Fibroblast of skin of back (primary cell): ENCODE results near the gene PACS1.

Experiments
- DNase-seq: peaks from one replicate; pipeline ENCODE4 v3.0.0-alpha.2; 2013

PACS1 gene

DNA sequence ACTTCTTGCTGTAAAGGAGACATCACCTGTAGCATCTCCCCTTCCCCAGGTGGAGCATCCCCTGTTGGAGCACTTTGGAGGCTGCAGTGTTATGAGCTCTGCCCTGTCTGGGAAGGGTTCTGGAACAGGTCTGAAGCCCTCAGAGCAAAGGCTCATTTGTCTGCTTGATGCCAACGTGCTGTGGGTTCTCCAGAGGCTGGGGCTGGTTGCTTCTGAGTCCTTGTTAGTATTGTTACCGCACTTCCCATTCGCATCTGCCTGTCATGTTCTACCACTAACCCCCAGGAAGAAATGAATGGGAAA lies 73.1 kb downstream of the PACS1 start:
- DNase-seq: no peak

GRCh38 chr11:66143996-66144678 lies 74.1 kb downstream of the PACS1 start:
- no peak for DNase-seq

DNA sequence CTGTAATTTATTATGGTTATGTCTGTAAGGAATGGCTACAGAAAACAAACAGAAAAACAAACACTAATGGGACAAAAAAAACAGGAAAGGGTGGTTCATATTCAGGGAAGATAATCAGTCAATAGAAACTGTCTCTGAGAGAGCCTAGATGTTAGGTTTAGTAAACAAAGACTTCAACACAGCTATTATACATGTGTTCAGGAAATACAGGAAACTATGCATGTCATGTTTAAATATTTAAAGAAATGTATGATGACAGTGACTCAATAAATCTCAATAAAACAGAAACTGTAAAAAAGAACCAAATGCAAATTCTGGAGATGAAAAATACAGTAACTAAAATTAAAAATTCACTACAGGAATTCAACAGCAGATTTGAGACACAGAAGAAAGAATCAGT lies 76.0 kb downstream of the PACS1 start:
- DNase-seq: no peak

GRCh38 chr11:66146940-66147339 lies 76.9 kb downstream of the PACS1 start:
- no peak for DNase-seq

DNA sequence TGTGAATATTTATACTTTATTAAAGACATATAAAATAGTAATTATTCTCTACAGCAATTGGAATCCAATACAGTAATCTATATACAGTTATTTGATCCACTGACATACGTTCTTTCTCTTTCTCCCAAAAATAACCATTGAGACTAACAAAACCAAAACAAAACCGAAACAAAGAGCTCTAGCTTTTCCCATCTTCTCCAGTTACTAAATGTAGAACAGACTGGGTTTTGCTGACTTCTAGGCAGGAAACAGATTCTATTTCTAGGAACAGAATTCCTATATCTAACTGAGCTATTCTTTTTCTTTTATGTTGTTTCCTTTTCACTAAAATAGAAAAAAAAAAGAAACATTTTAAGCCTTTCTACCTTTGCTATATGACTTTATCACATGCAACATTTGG lies 80.1 kb downstream of the PACS1 start:
- peak; percentile 22 for DNase-seq

DNA sequence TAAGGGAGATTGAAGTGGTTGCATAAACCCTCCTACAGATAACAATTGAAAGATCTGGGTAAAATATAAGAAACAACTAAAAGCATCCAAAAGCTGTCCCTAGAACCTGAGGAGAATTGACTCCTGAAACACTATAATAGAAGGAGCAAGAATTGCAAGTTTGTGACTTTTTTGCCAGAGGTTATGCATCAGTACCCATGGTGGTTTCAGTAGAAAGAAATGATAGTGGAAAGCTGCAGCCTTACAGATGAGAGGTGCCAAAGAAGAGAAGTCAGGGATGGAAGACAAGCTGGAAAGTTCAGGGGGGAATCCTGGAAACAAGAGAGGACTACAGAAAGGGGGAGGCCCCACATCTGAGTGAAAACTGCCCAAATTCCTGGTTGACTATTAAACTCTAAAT lies 80.7 kb downstream of the PACS1 start:
- no peak for DNase-seq

GRCh38 chr11:66151273-66151672 lies 81.2 kb downstream of the PACS1 start:
- DNase-seq: no peak

DNA sequence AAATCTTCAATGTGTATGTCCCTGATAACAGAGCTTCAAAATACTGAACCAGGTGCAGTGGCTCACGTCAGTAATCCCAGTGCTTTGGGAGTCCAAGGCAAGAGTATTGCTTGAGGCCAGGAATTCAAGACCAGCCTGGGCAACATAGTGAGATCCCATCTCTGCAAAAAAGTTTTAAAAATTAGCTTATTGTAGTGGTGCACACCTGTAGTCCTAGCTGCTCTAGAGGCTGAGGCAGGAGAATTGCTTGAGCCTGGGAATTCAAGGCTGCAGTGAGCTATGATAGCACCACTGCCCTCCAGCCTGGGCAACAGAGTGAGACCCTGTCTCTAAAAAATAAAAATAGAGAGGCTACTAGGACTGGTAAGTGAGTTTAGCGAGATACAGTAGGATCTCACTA lies 84.0 kb downstream of the PACS1 start:
- DNase-seq: no peak

DNA sequence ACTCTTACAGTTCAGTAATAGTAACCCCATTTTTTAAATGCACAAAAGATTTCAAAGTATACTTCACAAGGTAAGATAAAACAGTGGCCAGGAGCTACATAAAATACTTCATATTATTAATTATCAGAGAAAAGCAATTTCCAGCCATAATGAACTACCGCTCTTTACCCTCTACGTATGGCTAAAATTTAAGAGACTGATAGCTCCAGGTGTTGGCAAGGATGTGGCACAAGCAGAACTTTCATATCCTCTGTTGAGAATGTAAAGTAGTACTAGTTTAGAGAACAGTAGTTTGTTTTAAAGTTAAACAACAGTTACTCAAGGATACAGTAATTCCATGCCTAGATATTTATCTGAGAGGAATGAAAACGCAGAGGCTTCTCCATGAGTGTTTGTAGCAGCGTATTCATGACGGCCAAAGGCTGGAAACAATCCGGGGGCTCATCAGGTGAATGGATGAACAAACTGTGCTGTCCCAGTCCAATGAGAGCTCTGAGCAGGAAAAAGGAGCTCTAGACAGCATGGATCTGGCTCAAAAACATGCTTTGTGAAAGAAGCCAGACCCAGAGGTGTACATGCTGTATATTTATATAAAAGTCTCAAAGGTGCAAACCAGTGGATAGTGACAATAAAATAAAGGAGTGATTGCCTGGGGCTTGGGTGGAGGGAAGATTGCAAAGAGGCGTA lies 85.5 kb downstream of the PACS1 start:
- DNase-seq: no peak

DNA sequence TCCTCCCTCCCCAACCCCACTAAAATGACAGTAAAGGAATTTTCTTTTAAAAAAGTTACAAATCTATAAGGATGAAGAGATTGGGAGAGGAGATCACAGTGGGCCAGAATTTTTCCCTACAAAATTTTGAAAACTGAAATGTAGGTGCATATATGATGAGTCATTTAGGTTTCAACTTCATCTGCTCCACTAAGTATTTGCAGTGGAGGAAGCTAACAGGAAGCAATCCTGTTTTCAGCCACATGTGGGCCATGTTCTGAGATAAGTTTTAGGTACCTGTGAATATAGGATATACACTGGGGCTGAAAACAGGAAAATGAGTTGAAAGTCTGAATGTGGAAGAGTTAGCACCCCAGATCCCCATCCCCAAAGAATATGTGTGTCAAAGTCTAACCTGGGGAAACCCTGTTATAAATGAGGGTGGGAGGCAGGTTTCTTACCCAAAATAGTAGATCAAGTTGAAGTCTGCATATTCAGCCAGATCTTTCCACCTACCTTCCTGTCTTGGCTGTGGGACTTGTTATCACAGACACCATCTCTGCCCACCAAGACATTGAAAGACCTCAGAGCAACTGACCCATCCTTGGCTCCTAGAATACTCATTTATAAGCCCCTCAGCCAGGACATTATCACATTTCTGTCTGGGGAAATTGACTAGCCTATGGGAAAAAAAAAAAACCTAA lies 87.3 kb downstream of the PACS1 start:
- no peak for DNase-seq

- DNase-seq: no peak
Measured at GRCh38 chr11:66158156-66158555, 88.1 kb downstream of the PACS1 start.

DNA sequence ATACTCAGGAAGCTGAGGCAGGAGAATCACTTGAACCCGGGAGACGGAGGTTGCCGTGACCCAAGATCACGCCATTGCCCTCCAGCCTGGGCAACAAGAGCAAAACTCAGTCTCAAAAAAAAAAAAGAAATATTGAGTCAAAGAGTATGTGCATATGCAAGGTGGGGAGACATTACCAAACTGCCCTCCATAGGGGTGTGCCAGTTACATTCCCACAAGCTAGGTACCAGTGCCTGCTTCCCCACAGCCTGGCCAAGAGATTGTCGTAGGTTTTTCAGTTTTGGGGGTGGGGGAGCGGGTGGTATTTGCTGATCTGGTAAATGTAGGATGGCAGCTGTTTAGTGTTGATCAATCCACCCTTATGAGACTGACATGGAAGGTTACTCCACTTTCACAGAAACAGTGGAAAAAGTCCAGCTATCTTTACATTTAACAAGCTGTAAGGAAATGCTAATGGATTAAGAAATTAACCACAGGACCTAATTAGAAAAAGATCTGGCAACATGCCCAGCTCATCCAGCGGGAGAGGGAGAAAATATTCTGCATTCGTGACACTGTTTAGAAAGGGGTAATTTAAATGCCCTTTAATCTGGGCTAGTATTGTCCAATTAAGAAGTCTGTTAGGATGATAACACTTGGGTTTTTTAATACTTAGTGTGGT lies 89.4 kb downstream of the PACS1 start:
- DNase-seq: no peak

GRCh38 chr11:66160709-66161108 lies 90.6 kb downstream of the PACS1 start:
- DNase-seq: no peak

DNA sequence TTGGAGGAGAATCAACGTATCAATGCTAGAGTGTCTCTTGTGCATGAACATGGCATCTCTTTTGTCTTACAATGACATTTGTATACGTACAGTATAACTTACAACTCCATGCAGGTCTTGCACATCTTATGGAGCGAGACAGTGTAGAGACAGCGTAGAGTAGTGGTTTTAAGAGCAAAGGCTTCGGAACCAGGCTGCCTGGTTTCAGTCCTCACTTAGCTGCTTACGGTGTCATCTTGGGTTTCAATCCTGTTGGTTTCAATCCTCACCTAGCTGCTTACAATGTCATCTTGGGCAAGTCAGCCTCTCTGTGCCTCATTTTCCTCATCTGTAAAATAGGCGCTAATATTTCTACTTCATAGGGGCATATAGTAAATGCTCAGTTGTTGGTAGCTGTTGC lies 98.2 kb downstream of the PACS1 start:
- DNase-seq: no peak

DNA sequence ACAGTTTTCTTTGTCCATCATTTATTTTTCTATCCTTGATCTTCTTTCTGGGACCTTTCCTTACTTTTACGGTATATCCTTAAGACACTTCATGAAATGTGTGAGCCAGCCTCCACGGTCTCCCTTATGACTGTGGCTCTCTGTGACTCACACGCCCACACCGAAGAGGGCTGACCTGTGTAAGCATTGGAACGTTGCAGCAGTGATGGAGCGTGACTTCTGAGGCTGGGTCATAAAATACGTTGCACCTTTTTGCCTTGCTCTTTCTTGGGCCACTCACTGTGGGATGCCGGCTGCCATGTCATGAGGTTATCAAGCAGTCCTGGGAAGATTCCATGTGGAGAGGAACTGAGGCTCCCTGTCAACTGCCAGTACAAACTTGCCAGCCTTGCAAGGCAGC lies 102.1 kb downstream of the PACS1 start:
- no peak for DNase-seq

- DNase-seq: no peak
Measured at GRCh38 chr11:66176650-66177049, 106.6 kb downstream of the PACS1 start.

DNA sequence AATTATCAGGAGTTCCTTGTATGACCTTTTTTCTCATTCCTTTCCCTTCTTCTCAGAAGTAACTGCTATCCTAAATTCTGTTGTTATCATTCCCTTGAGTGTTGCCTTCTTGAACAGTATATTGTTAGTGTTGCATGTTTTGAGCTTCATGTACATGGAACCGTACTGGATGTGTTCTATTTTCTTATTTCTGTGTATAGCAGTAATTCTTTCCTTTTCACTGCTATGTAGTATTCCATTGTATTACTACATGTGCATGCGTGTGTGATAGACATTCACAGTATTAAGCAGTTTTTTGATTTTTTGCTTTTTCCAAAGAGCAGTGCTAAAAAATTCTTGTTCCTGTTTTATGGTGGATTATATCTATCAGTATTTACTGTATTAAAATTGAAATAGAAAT lies 108.1 kb downstream of the PACS1 start:
- DNase-seq: no peak

- no peak for DNase-seq
Measured at GRCh38 chr11:66178871-66179270, 108.8 kb downstream of the PACS1 start.

DNA sequence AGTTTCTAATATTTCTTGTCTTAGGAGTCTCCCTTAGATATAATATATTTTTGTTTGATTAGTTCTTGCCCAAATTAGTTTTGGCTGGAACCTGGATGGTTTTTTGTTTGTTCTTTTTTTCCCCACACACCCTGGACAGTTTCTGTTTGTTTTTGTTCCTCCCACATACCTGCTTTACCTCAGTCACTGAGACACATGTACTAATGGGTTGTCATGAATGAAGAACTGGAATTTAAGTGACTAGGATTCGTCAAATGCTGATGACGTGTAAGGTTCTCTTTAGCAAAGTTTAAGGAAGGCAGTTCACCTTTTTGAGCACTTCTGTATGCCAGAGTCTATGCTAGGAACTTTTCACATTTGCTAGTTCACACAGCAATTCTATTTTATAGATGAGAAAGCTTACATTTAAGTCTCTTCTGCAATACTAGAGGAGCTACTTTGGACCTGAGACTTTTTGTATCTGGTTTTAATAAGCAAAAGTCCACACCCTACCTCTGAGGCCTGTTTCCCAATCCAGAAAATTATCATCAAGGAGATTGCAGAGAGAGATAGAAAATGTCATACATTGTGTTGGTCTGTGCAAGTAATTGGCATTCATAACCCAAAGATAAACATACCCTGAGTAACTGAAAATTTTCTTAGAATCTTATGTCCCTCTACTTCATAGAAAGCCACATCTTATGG lies 111.7 kb downstream of the PACS1 start:
- no peak for DNase-seq

GRCh38 chr11:66183494-66184048 lies 113.5 kb downstream of the PACS1 start:
- no peak for DNase-seq

- no peak for DNase-seq
Measured at GRCh38 chr11:66184728-66185127, 114.7 kb downstream of the PACS1 start.

GRCh38 chr11:66186470-66186869 lies 116.4 kb downstream of the PACS1 start:
- DNase-seq: no peak

DNA sequence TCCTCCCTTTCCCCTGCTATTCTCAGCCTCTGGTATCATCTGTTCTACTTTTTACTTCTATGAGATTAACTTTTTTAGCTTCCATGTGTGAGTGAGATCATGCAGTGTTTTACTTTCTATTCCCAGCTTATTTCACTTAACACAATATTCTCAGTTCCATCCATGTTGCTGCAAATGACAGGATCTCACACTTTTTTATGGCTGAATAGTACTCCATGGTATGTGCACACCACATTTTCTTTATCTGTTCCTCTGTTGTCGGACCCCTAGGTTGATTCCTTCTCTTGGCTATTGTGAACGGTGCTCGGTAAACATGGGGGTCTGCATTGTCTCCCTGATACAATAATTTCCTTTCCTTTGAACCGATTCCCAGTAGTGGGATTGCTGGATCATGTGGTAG lies 117.4 kb downstream of the PACS1 start:
- DNase-seq: no peak
